Measurements from ENCODE around the gene OR51D1. TPM values are rescaled to one million over a fixed set of nuclear protein-coding genes. Genes with fewer than 3 reads are reported as not detected.

OR51D1 gene
- total RNA-seq, 1 experiment from 2014 or later: not detected

GRCh38 chr11:4664183-4664582 lies 26.9 kb downstream of the OR51D1 start:
- Histone ChIP-seq H4K5ac (ENCODE audit: insufficient read length, low read depth, low read length) (no peak overlapping the region), H2BK20ac (ENCODE audit: low read depth, low read length, poor library complexity, severe bottlenecking) (no peak overlapping the region), H3K27ac (ENCODE audit: insufficient read length, low read depth, low read length) (no peak overlapping the region), H3T11ph (ENCODE audit: low read length) (no peak overlapping the region), H2AFZ (ENCODE audit: low read length) (no peak overlapping the region), H3K56ac (ENCODE audit: insufficient read length, low read depth, low read length) (no peak overlapping the region), H3K9me3 (ENCODE audit: control insufficient read depth, low read depth, low read length) (no peaks in the 10 kb centered on the region), H3K18ac (ENCODE audit: insufficient read length, low read depth, low read length) (no peak overlapping the region), H3K4me1 (ENCODE audit: insufficient read depth, low read length) (no peaks in the 10 kb centered on the region), H3K4me2 (ENCODE audit: insufficient read depth, insufficient read length, low read length) (no peak overlapping the region), H3K9ac (ENCODE audit: extremely low read depth, insufficient read length, low read length) (no peak overlapping the region), H3K79me2 (ENCODE audit: insufficient read depth, low read length) (no peaks in the 10 kb centered on the region), H2BK120ac (ENCODE audit: low read depth, low read length, poor library complexity, severe bottlenecking) (no peak overlapping the region), H2BK12ac (ENCODE audit: insufficient read length, low read depth, low read length) (no peak overlapping the region), H4K20me1 (ENCODE audit: control insufficient read depth, insufficient read depth, insufficient read length) (no peaks in the 10 kb centered on the region), H3K23ac (ENCODE audit: insufficient read length, low read depth, low read length) (no peak overlapping the region), H3K4ac (ENCODE audit: low read depth, low read length) (no peak overlapping the region), H4K91ac (ENCODE audit: insufficient read length, low read depth, low read length) (no peak overlapping the region), H4K8ac (replicated peaks; ENCODE audit: insufficient read length, low read depth, low read length) (no peak overlapping the region), H3K79me1 (ENCODE audit: insufficient read depth, low read depth, low read length, poor library complexity, severe bottlenecking) (no peaks in the 10 kb centered on the region), H2BK15ac (ENCODE audit: low read depth, low read length) (no peak overlapping the region), H3K27me3 (ENCODE audit: insufficient read depth, low read length) (no peaks in the 10 kb centered on the region), H3K23me2 (ENCODE audit: insufficient read length, low read depth, low read length, poor library complexity, severe bottlenecking) (no peaks in the 10 kb centered on the region), H2BK5ac (ENCODE audit: insufficient read length, low read length) (no peak overlapping the region), H2AK5ac (ENCODE audit: insufficient read length, low read length) (no peak overlapping the region), H3K14ac (ENCODE audit: insufficient read depth, low read length) (no peak overlapping the region)
- no peak overlapping the region for H3K27ac Mint-ChIP-seq
- WGBS (ENCODE audit: extremely low coverage, insufficient read length, low lambda C conversion rate): no CpG with 5 or more reads among the region's 3 CpGs
- H3K4me1 Mint-ChIP-seq: peaks cover 0 to under 1% of the 10 kb centered on the region in 2 experiments; a peak in 1 of 4 replicates
- no peaks in the 10 kb centered on the region for H3K9me3 Mint-ChIP-seq
- H3K4me3 Mint-ChIP-seq: no peak overlapping the region
- TF ChIP-seq, protein P1, sequence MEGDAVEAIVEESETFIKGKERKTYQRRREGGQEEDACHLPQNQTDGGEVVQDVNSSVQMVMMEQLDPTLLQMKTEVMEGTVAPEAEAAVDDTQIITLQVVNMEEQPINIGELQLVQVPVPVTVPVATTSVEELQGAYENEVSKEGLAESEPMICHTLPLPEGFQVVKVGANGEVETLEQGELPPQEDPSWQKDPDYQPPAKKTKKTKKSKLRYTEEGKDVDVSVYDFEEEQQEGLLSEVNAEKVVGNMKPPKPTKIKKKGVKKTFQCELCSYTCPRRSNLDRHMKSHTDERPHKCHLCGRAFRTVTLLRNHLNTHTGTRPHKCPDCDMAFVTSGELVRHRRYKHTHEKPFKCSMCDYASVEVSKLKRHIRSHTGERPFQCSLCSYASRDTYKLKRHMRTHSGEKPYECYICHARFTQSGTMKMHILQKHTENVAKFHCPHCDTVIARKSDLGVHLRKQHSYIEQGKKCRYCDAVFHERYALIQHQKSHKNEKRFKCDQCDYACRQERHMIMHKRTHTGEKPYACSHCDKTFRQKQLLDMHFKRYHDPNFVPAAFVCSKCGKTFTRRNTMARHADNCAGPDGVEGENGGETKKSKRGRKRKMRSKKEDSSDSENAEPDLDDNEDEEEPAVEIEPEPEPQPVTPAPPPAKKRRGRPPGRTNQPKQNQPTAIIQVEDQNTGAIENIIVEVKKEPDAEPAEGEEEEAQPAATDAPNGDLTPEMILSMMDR (conservative IDR thresholded peaks at IDR 0.05): no peak
- H3K27me3 Mint-ChIP-seq (ENCODE audit: low read depth): no peaks in the 10 kb centered on the region; the same call in 1 of the 2 replicates
- H3K36me3 Mint-ChIP-seq (ENCODE audit: insufficient read depth in 1 of 3, low read depth in 3 of 3): no peaks in the 10 kb centered on the region
- DNase-seq: no peak
